CD4-positive, alpha-beta T cell (primary cell): ENCODE data around the gene GATAD2B. TPM values are rescaled to one million over a fixed set of nuclear protein-coding genes. Genes with fewer than 3 reads are reported as not detected.

Source experiments
- ATAC-seq: fragments of 200-7000 bp; cut with Tn5 transposase; one replicate; pipeline ENCODE4 v1.10.0; 2022; ENCODE audit warnings: mild to moderate bottlenecking; ENCODE audit not compliant: poor library complexity
- CTCF ChIA-PET: fragments of 350-600 bp; sonication (Branson Sonifier 250); formaldehyde crosslinking; loops from one replicate; lab custom pipeline; 2021; ENCODE audit warnings: antibody characterized with exemption, inconsistent platforms; lab: Charles Lee
- POLR2A ChIA-PET: fragments of 350-600 bp; sonication (Branson Sonifier 250); formaldehyde crosslinking; loops from one replicate; lab custom pipeline; 2021; ENCODE audit warnings: antibody characterized with exemption, inconsistent platforms; lab: Charles Lee
- DNase-seq, 14 experiments: peaks; one replicate each; pipeline ENCODE4 v3.0.0-alpha.2; 2013 to 2020; ENCODE audit warnings: mixed read lengths in 2 of 14
- H3K27ac ChIP-seq, 2 donors: one replicate each; pipeline versions ENCODE4 v1.5.1 to v1.7.0; 2013; ENCODE audit warnings: low read length in 2 of 2, low read depth in 1 of 2, mild to moderate bottlenecking in 1 of 2
- H3K27me3 ChIP-seq, 2 experiments: 1 replicate in 1 of 2; 2 replicates in 1 of 2; pipeline versions ENCODE4 v1.6.1 to v1.7.0; 2013; ENCODE audit warnings: low read length in 2 of 2, control low read depth in 1 of 2, mild to moderate bottlenecking in 1 of 2, moderate library complexity in 1 of 2; ENCODE audit not compliant: insufficient read depth in 2 of 2, control insufficient read depth in 1 of 2
- H3K36me3 ChIP-seq: one replicate; pipeline ENCODE4 v1.6.1; 2013; ENCODE audit warnings: low read length, control low read depth; ENCODE audit not compliant: insufficient read depth
- H3K4me1 ChIP-seq: one replicate; pipeline ENCODE4 v1.6.1; 2013; ENCODE audit warnings: low read length, control low read depth; ENCODE audit not compliant: insufficient read depth
- H3K4me3 ChIP-seq: one replicate; pipeline ENCODE4 v1.5.1; 2013; ENCODE audit warnings: mild to moderate bottlenecking, low read length, moderate library complexity
- H3K9me3 ChIP-seq, 2 experiments: 1 replicate in 1 of 2; 2 replicates in 1 of 2; pipeline versions ENCODE4 v1.6.1 to v1.7.0; 2013; ENCODE audit warnings: low read length in 2 of 2, mild to moderate bottlenecking in 2 of 2, control low read depth in 1 of 2, moderate library complexity in 1 of 2; ENCODE audit not compliant: control insufficient read depth in 1 of 2, insufficient read depth in 1 of 2
- H3K27ac Mint-ChIP-seq: one replicate; pipeline ENCODE4 v1.8.0; 2020; ENCODE audit warnings: mixed read lengths
- H3K27me3 Mint-ChIP-seq: one replicate; pipeline ENCODE4 v1.8.0; 2021; ENCODE audit warnings: mixed read lengths
- H3K36me3 Mint-ChIP-seq: one replicate; pipeline ENCODE4 v1.8.0; 2021; ENCODE audit warnings: low read depth, mixed read lengths
- H3K4me1 Mint-ChIP-seq: one replicate; pipeline ENCODE4 v1.8.0; 2021; ENCODE audit warnings: low read depth, mixed read lengths
- H3K4me3 Mint-ChIP-seq: one replicate; pipeline ENCODE4 v1.8.0; 2020; ENCODE audit warnings: mild to moderate bottlenecking, mixed read lengths
- H3K9me3 Mint-ChIP-seq: one replicate; pipeline ENCODE4 v1.8.0; 2020; ENCODE audit warnings: mixed read lengths
- CTCF ChIP-seq: fragments of 200-600 bp; IDR thresholded peaks from one replicate; pipeline ENCODE4 v1.8.0; 2022; ENCODE audit warnings: antibody characterized with exemption, mild to moderate bottlenecking
- intact Hi-C, 2 experiments: fragments of 100-400 bp; cut with DNase I in 1 of 2; cut with micrococcal nuclease in 1 of 2; formaldehyde crosslinking; loops; one replicate each; pipeline versions ENCODE4 v1.15.1 to v1.9.0; 2023 to 2025; cut with DNase I, micrococcal nuclease
- total RNA-seq, 174 experiments: library from RNA in 2 of 174; stranded (reverse) in 2 of 174; gene quantifications; one replicate each; pipeline ENCODE4 v1.2.3 and lab custom pipeline; 2021 to 2026

GATAD2B gene
- total RNA-seq, 2 experiments from 2014 or later, result 51.6 to 52.3 TPM

GRCh38 chr1:153921080-153921802 lies 1.5 kb downstream of the GATAD2B start:
- Histone ChIP-seq H3K27me3 (no peaks in the 10 kb centered on the region), H3K4me3 (peak overlapping the region; percentile 91), H3K27ac (peak overlapping the region; percentile 71 to 83), H3K9me3 (no peaks in the 10 kb centered on the region), H3K4me1 (peaks cover 58% of the 10 kb centered on the region), H3K36me3 (peaks cover 16% of the 10 kb centered on the region)
- Mint-ChIP-seq H3K9me3 (no peaks in the 10 kb centered on the region), H3K4me3 (peak overlapping the region; percentile 96), H3K27ac (peak overlapping the region; percentile 99), H3K4me1 (peaks cover 65% of the 10 kb centered on the region), H3K36me3 (peaks cover 61% of the 10 kb centered on the region), H3K27me3 (peaks cover 6% of the 10 kb centered on the region)
- no peak for ATAC-seq
- no peak for TF ChIP-seq CTCF
- ChIA-PET POLR2A (interaction anchor here (1.0 to 5.2 kb wide), 7 partner anchors 24 to 69 kb away, joined by 3 to 143 read pairs (median 4); partner anchors contain the start of genes CREB3L4, CRTC2, DENND4B and JTB), CTCF (interaction anchor here (1.1 to 3.3 kb wide), 3 partner anchors 25 to 100 kb away, joined by 3 to 26 read pairs (median 3); partner anchors contain the start of gene DENND4B)
- intact Hi-C loops, result loop anchor here (2.0 to 10.0 kb wide), 5 partner anchors 36 to 304 kb away; partner anchors contain the start of genes CRTC2 (in 1 of the 2), ILF2 (in 1 of the 2), NPR1 (in 1 of the 2) and RAB13 (in 1 of the 2)
- no peak for DNase-seq

DNA sequence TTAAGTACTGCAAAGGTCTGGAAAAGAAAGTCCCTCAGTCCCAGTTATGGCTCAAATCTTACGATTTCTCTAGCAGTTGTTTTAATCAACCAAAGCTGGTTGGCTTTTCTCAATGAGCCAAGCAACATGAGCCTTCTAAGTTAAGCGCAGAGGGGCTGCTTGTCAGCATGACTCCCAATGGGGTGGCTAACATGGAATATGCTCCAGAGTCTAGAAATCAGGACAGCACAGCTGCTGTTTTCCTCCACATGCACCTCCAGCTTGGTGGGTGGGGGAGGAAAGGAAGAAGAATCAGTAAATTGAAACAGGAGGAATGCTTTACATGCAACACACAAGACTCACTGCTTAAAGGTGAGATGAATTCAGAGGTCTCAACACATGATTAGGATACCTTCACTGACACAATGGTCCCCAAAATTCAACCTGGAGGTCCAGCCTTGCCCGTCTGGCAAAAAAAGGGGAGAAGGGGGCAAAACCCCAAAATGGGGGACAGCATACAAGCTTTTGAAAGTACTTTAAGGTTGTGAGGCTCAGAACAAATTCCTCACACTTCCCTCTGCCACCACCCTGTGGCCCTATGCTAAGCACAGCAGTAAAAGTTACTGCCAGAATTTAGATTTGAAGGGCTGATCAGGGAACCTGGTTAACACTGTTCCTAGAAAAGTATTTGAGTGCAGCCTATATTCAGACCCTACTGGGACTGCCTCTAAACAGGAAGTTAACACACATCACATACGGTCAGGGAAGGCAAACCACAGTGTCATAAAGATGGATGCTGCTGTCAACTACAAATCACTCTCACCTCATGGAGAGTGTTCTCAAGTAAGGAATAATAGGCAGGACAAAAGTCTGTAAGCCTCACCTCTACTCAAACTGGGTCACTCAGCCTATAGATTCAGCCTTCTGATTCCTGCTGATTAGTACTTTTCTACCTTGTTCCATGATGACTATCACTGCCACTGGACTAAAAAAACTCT lies 2.6 kb downstream of the GATAD2B start:
- Mint-ChIP-seq H3K36me3 (peaks cover 72% of the 10 kb centered on the region), H3K9me3 (no peaks in the 10 kb centered on the region), H3K4me1 (peaks cover 75% of the 10 kb centered on the region), H3K27me3 (peaks cover 6% of the 10 kb centered on the region), H3K27ac (peak overlapping the region; percentile 99), H3K4me3 (peak overlapping the region; percentile 96)
- Histone ChIP-seq H3K27me3 (no peaks in the 10 kb centered on the region), H3K4me3 (peak overlapping the region; percentile 91), H3K36me3 (peaks cover 27% of the 10 kb centered on the region), H3K4me1 (peaks cover 60% of the 10 kb centered on the region), H3K9me3 (no peaks in the 10 kb centered on the region), H3K27ac (peak overlapping the region; percentile 11 to 23)
- DNase-seq (peak in 6 of 14 experiments; percentile 5 to 71 (median 42)), ATAC-seq (no peak)
- no peak for TF ChIP-seq CTCF
- ChIA-PET POLR2A (interaction anchor here (0.7 to 5.2 kb wide), 3 partner anchors 25 to 71 kb away, joined by 3 to 143 read pairs (median 4); partner anchors contain the start of genes DENND4B, JTB and RPS27), CTCF (interaction anchor here (1.2 to 3.0 kb wide), 5 partner anchors 20 to 122 kb away, joined by 3 to 10 read pairs (median 4); partner anchors contain the start of gene DENND4B)
- intact Hi-C loops, result loop anchor here (2.0 to 10.0 kb wide), 5 partner anchors 37 to 305 kb away; partner anchors contain the start of genes CRTC2 (in 1 of the 2), ILF2 (in 1 of the 2), NPR1 (in 1 of the 2) and RAB13 (in 1 of the 2)

DNA sequence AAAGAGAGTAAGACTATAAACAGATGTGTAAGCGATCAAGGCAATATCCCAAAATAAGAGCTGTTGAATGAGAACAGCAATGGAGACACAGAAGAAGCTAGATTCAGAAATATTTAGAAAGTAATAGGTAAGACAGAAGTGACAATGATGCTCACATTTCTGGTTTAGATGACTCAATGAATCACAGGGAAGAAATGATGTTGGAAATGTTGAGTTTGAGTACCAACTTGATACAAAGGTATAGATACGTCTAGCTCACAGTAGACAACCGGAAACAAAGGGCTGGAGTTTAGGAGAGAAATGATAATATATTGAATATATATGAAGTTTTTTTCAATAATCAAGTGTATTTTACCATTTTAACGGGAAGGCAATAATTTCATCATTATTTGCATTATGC lies 6.5 kb downstream of the GATAD2B start:
- H3K4me1 ChIP-seq, result peaks cover 60% of the 10 kb centered on the region
- H3K27ac ChIP-seq, result no peak overlapping the region
- ATAC-seq (no peak), DNase-seq (no peak)
- no peaks in the 10 kb centered on the region for H3K27me3 ChIP-seq
- H3K4me3 Mint-ChIP-seq, result no peak overlapping the region
- no peak for TF ChIP-seq CTCF
- ChIA-PET CTCF (interaction anchor here (0.7 kb wide), 1 partner anchor 79 kb away, joined by 3 read pairs; no protein-coding TSS in a partner anchor), POLR2A (interaction anchor here (0.7 to 2.3 kb wide), 2 partner anchors 38 to 74 kb away, joined by 4 to 9 read pairs; partner anchors contain the start of gene RPS27)
- intact Hi-C loops, result no loop called here
- H3K4me1 Mint-ChIP-seq, result peaks cover 72% of the 10 kb centered on the region
- H3K9me3 ChIP-seq, result no peaks in the 10 kb centered on the region
- no peaks in the 10 kb centered on the region for H3K27me3 Mint-ChIP-seq
- H3K36me3 Mint-ChIP-seq, result peaks cover 63% of the 10 kb centered on the region
- no peaks in the 10 kb centered on the region for H3K9me3 Mint-ChIP-seq
- H3K4me3 ChIP-seq, result no peak overlapping the region
- no peak overlapping the region for H3K27ac Mint-ChIP-seq
- H3K36me3 ChIP-seq, result peaks cover 42% of the 10 kb centered on the region
